Liver (tissue), 3 donors: ENCODE measurements around the gene MMD.

Source experiments
- CTCF ChIP-seq: fragments of 150-350 bp; IDR thresholded peaks from 2 replicates; pipeline ENCODE4 v1.5.1; 2017; ENCODE audit warnings: improper control_type of control experiment, low read depth, low read length; ENCODE audit not compliant: missing input control
- GABPA ChIP-seq, 2 donors: IDR thresholded peaks in 1 of 2; conservative IDR thresholded peaks in 1 of 2; 2 replicates each; pipeline ENCODE4 v1.6.1; 2016; ENCODE audit warnings: antibody characterized with exemption in 2 of 2, mild to moderate bottlenecking in 1 of 2, moderate library complexity in 1 of 2
- MAX ChIP-seq: IDR thresholded peaks from 2 replicates; pipeline ENCODE4 v1.6.1; 2016; ENCODE audit warnings: antibody characterized with exemption
- REST ChIP-seq: IDR thresholded peaks from 2 replicates; pipeline ENCODE4 v1.6.1; 2016; ENCODE audit warnings: antibody characterized with exemption, mild to moderate bottlenecking
- RXRA ChIP-seq, 2 donors: IDR thresholded peaks; 2 replicates each; pipeline ENCODE4 v1.6.1; 2017 to 2018; ENCODE audit warnings: antibody characterized with exemption in 2 of 2, mild to moderate bottlenecking in 1 of 2
- ZBTB33 ChIP-seq: IDR thresholded peaks from 2 replicates; pipeline ENCODE4 v1.6.1; 2016; ENCODE audit warnings: antibody characterized with exemption
- donor health status: healthy.
- donor health status: healthy.

- TF ChIP-seq REST (no peak), MAX (no peak), RXRA (IDR thresholded peaks at IDR 0.05) (no peak), CTCF (no peak), GABPA (IDR thresholded peaks at IDR 0.05 in 1 of 2, conservative IDR thresholded peaks at IDR 0.05 in 1 of 2) (no peak), ZBTB33 (no peak)
These were observed 3.0 kb downstream of the MMD start for GRCh38 chr17:55418369-55419268.
